Heart left ventricle (tissue), 16 donors: ENCODE measurements around the gene NPM1. TPM values are rescaled to one million over a fixed set of nuclear protein-coding genes. Genes with fewer than 3 reads are reported as not detected.
"Not testable (repeated sequence)": the region's sequence is repeated elsewhere in the genome, so short reads cannot be mapped to it uniquely, and the experiment has no call there.

Experiments
- ATAC-seq, 4 donors: fragments of 200-7000 bp; cut with Tn5 transposase; one replicate each; pipeline ENCODE4 v1.9.1; 2020 to 2022; ENCODE audit warnings: moderate library complexity in 4 of 4, mild to moderate bottlenecking in 3 of 4, moderate number of reproducible peaks in 1 of 4
- DNase-seq, 5 donors: peaks; one replicate each; pipeline ENCODE4 v3.0.0-alpha.2; 2020
- H3K27ac ChIP-seq, 12 donors: fragments of 200-600 bp; sonication (generic) in 4 of 12; one replicate each; pipeline versions ENCODE4 v1.5.0 to v1.8.0; 2016 to 2022; ENCODE audit warnings: mild to moderate bottlenecking in 2 of 12
- H3K27me3 ChIP-seq, 9 donors: fragments of 200-600 bp; sonication (generic) in 2 of 9; one replicate each; pipeline versions ENCODE4 v1.5.1 to v1.8.0; 2016 to 2022; ENCODE audit warnings: mild to moderate bottlenecking in 3 of 9
- H3K36me3 ChIP-seq, 9 donors: fragments of 200-600 bp; sonication (generic) in 2 of 9; one replicate each; pipeline versions ENCODE4 v1.5.0 to v1.8.0; 2018 to 2022; ENCODE audit warnings: mild to moderate bottlenecking in 2 of 9
- H3K4me1 ChIP-seq, 12 donors: fragments of 200-600 bp; sonication (generic) in 4 of 12; one replicate each; pipeline versions ENCODE4 v1.5.0 to v1.8.0; 2016 to 2022; ENCODE audit warnings: mild to moderate bottlenecking in 3 of 12
- H3K4me3 ChIP-seq, 12 donors: fragments of 200-600 bp; sonication (generic) in 4 of 12; one replicate each; pipeline versions ENCODE4 v1.5.0 to v1.8.0; 2017 to 2022; ENCODE audit warnings: mild to moderate bottlenecking in 9 of 12, moderate library complexity in 4 of 12
- H3K9me3 ChIP-seq, 12 donors: fragments of 200-600 bp; sonication (generic) in 4 of 12; one replicate each; pipeline versions ENCODE4 v1.5.0 to v1.8.0; 2016 to 2022; ENCODE audit warnings: mild to moderate bottlenecking in 1 of 12
- POLR2A ChIP-seq, 2 donors: fragments of 450-650 bp; IDR thresholded peaks; one replicate each; pipeline ENCODE4 v1.6.1; 2017; ENCODE audit warnings: antibody characterized with exemption in 2 of 2, mild to moderate bottlenecking in 2 of 2, moderate library complexity in 2 of 2
- WGBS, 4 donors: extraction: QIAGEN DNeasy Blood & Tissue Kit in 2 of 4; methylation state at CpG; one replicate each; pipeline versions ENCODE4 v1.1.5 to v1.1.7; 2013 to 2018; 5-methylcytosine and 5-hydroxymethylcytosine counted together
- intact Hi-C, 10 donors: fragments of 100-400 bp; cut with DNase I; formaldehyde crosslinking; loops; one replicate each; pipeline versions ENCODE4 v1.11.1 to v1.14.2; 2022
- polyA plus RNA-seq, 2 donors: library from polyadenylated mRNA; stranded (reverse); fragments of 200-250 nt; gene quantifications; one replicate each; pipeline ENCODE4 v1.2.3, GENCODE V29; 2013
- total RNA-seq, 9 donors: library from RNA; depleted of rRNA in 2 of 9; stranded (reverse); fragments of >200 nt in 2 of 9; fragmentation: NEBNext Ultra II Directional in 3 of 9; extraction: Animal tissue kit (Norgen Biotek cat#: 25700) in 3 of 9; gene quantifications; one replicate each; pipeline versions ENCODE4 v1.1.0 to v1.2.4, GENCODE V29; 2016 to 2023
- TF ChIP-seq, protein P1 (sequence below), 12 donors: fragments of 200-600 bp; sonication (generic) in 4 of 12; IDR thresholded peaks; one replicate each; pipeline versions ENCODE4 v1.5.0 to v1.8.0; 2018 to 2022; ENCODE audit warnings: antibody characterized with exemption in 12 of 12, mild to moderate bottlenecking in 5 of 12
- donor health status: ischemic (EF 13 %, LVEDD 7.1; RV severe dilation, severe dysfunction).
- donor health status: healthy with polysubstance abuse.
- donor health status: DM: no; HTN: yes; CAD: no.
- donor health status: DM: no; HTN: no; CAD: no.
- donor health status: ischemic (EF 25% LVEDD 6.9; RV normal size, moderate dysfunction).
- donor health status: ischemic (EF 25% LVEDD 5.7; RV mildly dilated, moderate dysfunction).
- donor health status: healthy.
- donor health status: DM: yes; HTN: yes; CAD: no.
- donor health status: ischemic (EF 35%, LVEDD 5.7; RV mildly dilated, moderate dysfunction).
- donor health status: nonischemic (EF 11% LVEDD 7.7; RV severe dilation, severe dysfunction).
- donor health status: DM: yes; HTN: yes; CAD: no.
- donor health status: PGD.
- donor health status: ischemic (EF 29% LVEDD 5.4; RV normal size, mild dysfunction).
- donor health status: nonischemic (EF 23%, LVEDD 6.1; RV moderate dilation, normal function).

NPM1 gene
- total and polyA plus RNA-seq, 11 donors, result 240 to 1,458 (median 442) TPM

DNA sequence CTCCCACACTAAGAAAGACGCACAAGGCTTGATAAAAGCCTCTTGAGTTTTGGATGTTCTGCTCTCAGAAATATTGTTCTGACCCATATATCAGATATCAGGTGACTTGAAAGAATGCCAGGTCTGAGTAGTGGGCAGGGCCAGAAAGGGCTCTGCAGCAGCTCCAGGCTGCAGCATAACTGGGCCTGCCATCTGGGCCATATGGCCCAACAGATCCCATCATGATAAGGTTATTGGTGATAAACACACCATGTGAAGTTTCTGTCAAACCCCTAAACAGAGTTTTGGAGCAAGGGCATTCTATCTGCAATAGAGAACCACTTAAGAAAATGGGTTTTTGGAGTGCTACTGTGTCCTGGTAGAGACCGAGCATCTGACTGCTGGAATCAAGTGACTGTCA is 29.8 kb upstream of the NPM1 start:
- no peaks in the 10 kb centered on the region for H3K4me1 ChIP-seq
- ATAC-seq, result no peak
- DNase-seq, result no peak
- 73 to 80% (median 77%) methylated on average over 2 of the region's 2 CpGs for WGBS, 4 donors
- no peaks in the 10 kb centered on the region for H3K36me3 ChIP-seq
- no peak overlapping the region for H3K27ac ChIP-seq
- TF ChIP-seq POLR2A (IDR thresholded peaks at IDR 0.05), result no peak
- TF ChIP-seq, protein P1, sequence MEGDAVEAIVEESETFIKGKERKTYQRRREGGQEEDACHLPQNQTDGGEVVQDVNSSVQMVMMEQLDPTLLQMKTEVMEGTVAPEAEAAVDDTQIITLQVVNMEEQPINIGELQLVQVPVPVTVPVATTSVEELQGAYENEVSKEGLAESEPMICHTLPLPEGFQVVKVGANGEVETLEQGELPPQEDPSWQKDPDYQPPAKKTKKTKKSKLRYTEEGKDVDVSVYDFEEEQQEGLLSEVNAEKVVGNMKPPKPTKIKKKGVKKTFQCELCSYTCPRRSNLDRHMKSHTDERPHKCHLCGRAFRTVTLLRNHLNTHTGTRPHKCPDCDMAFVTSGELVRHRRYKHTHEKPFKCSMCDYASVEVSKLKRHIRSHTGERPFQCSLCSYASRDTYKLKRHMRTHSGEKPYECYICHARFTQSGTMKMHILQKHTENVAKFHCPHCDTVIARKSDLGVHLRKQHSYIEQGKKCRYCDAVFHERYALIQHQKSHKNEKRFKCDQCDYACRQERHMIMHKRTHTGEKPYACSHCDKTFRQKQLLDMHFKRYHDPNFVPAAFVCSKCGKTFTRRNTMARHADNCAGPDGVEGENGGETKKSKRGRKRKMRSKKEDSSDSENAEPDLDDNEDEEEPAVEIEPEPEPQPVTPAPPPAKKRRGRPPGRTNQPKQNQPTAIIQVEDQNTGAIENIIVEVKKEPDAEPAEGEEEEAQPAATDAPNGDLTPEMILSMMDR (IDR thresholded peaks at IDR 0.05), result no peak
- H3K27me3 ChIP-seq, result no peaks in the 10 kb centered on the region
- H3K9me3 ChIP-seq, result no peaks in the 10 kb centered on the region
- intact Hi-C loops, result no loop called here
- no peak overlapping the region for H3K4me3 ChIP-seq

DNA sequence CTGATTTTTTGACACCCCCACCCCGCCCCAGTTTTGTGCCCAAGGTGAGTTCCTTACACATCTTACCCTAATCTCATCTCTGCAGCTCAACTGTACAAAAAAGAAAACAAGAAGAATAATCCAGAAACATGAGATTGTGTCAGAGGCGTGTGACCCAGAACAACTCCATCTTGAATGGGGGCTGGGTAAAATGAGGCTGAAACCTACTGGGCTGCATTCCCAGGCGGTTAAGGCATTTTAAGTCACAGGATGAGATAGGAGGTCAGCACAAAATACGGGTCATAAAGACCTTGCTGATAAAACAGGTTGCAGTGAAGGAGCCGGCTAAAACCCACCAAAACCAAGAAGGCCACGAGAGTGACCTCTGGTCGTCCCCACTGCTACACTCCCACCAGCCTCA is 26.5 kb upstream of the NPM1 start:
- ATAC-seq, H3K4me3 ChIP-seq, intact Hi-C loops, H3K27me3 ChIP-seq, H3K36me3 ChIP-seq, H3K9me3 ChIP-seq, H3K27ac ChIP-seq, H3K4me1 ChIP-seq, DNase-seq: not testable (repeated sequence)
- 64 to 73% (median 70%) methylated on average over 7 of the region's 7 CpGs for WGBS, 4 donors

DNA sequence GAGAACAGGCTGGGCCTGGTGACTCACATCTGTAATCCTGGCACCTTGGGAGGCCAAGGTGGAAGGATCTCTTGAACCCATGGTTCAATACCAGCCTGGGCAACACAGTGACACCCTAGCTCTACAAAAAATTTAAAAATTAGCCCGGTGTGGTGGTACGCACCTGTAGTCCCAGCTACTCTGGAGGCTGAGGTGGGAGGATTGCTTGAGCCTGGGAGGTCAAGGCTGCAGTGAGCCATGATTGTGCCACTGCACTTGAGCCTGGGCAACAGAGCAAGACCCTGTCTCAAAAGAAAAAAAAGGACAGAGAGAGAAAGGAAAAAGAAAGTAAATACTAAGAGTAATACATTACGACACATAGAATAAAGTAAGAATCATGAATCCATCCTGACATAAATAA is 24.4 kb upstream of the NPM1 start:
- DNase-seq, H3K9me3 ChIP-seq, H3K36me3 ChIP-seq, H3K4me3 ChIP-seq, H3K27me3 ChIP-seq, ATAC-seq, H3K4me1 ChIP-seq, H3K27ac ChIP-seq, intact Hi-C loops: not testable (repeated sequence)
- 93 to 98% (median 94%) methylated on average over 3 of the region's 3 CpGs for WGBS, 4 donors

DNA sequence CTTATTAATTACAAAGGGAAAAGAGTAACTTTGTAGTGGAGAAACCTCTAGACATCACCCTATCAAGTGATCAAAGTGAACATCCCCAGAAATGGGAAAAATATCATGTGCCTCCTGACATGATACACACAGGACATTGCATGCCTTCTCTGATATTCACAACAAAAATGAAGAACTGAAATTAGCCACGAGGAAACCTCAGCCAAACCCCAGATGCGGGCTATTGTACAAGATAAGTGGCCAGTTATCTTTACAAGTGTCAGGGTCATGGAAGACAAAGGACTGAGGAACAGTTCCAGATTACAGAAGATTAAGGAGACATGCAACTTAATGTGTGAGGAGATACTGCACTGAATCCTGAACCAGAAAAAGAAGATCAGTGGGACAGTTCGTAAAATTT is 23.8 kb upstream of the NPM1 start:
- ATAC-seq (no peak), DNase-seq (no peak)
- Histone ChIP-seq H3K4me1 (no peaks in the 10 kb centered on the region), H3K36me3 (no peaks in the 10 kb centered on the region), H3K27me3 (peaks cover 0 to 7% (median 0%) of the 10 kb centered on the region in 9 donors), H3K4me3 (no peak overlapping the region), H3K9me3 (no peaks in the 10 kb centered on the region), H3K27ac (no peak overlapping the region)
- WGBS, 4 donors, result 36 to 40% (median 39%) methylated on average over 3 of the region's 3 CpGs
- no peak for TF ChIP-seq POLR2A (IDR thresholded peaks at IDR 0.05)
- TF ChIP-seq, protein P1 (IDR thresholded peaks at IDR 0.05), result no peak
- intact Hi-C loops, result no loop called here

DNA sequence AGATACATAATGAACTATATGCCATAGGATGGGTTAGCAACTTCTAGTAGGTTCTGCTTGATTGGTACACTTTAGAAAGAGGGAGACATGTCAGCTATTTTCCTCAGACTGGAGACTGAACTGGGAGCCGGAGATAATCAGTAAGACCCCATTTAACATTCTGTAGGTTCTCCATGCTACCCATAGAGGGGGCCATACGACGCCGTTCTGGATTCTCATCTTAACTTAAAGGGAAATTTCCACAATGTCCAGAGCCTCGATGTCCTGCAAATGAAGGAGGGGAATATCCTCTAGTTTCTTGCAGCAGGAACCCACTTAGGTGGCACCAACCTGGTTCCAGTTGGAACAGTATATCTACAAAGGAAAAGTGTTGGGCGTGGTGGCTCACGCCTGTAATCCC is 22.3 kb upstream of the NPM1 start:
- intact Hi-C loops, result no loop called here
- Histone ChIP-seq H3K27me3 (peaks cover 0 to 7% (median 0%) of the 10 kb centered on the region in 9 donors), H3K4me3 (no peak overlapping the region), H3K9me3 (no peaks in the 10 kb centered on the region), H3K36me3 (no peaks in the 10 kb centered on the region), H3K27ac (no peak overlapping the region), H3K4me1 (no peaks in the 10 kb centered on the region)
- DNase-seq, result no peak
- 33 to 47% (median 43%) methylated on average over 7 of the region's 7 CpGs for WGBS, 4 donors
- no peak for ATAC-seq
- TF ChIP-seq, protein P1 (IDR thresholded peaks at IDR 0.05), result peak in 5 of 12 donors; percentile 7 to 25 (median 18)
- TF ChIP-seq POLR2A (IDR thresholded peaks at IDR 0.05), result no peak
